Stimulated activated CD4-positive, alpha-beta T cell treated with anti-CD3 and anti-CD28 coated beads, TNF-alpha, amount 100 ng/mL, for 1 hour (primary cell): ENCODE results near the gene THUMPD1.
"Not testable (repeated sequence)": the region's sequence is repeated elsewhere in the genome, so short reads cannot be mapped to it uniquely, and the experiment has no call there.

Experiments used
- DNase-seq, 3 donors: peaks; one replicate each; pipeline ENCODE4 v3.0.0-alpha.2; 2020; ENCODE audit warnings: low read depth in 3 of 3, low spot score in 1 of 3

Gene THUMPD1

DNA sequence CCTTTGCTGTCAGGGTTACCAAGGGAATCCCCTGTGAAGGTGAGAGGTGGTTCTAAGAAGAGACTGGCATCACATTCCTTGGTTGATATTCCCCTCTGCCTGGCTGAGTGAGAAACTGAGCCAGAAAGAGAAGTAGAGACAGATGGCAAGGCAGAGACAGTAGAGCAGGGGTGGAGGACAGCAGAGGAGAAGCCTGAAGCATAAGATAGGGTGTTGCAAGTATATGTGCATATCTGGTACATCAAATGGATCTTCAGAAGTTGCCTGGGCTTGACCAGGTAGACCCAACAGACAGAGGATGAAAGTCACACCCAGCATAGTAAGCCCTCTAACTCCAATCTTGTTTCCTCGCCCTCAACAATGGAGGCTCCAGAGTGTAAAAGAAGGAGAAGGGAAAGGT, 7.9 kb upstream of the THUMPD1 start:
- DNase-seq = no peak

GRCh38 chr16:20747030-20747816, 5.6 kb upstream of the THUMPD1 start:
- DNase-seq = no peak

- no peak for DNase-seq
Measured at GRCh38 chr16:20746461-20746860, 4.8 kb upstream of the THUMPD1 start.

DNA sequence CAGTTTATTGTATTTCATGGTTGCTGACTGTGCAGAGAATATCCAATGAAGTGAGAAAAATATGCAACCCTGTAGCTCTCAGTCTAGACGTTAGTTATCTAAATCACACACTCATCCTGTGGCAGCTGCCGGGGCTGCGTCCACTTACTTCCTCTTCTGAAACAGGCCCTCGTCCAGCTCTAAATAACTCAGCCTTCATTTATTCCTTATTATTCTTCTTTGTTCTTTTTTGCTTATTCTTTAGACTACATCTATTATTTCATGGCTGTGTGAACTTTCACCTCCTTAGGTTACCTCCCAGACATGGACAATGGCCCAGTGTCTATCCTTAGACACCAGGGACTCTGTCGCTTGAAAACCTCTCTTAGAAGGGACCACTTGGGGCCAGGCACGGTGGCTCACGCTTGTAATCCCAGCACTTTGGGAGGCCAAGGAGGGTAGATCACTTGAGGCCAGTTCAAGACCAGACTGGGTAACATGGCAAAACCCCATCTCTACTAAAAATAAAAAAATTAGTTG, 3.4 kb upstream of the THUMPD1 start:
- DNase-seq = no peak

DNA sequence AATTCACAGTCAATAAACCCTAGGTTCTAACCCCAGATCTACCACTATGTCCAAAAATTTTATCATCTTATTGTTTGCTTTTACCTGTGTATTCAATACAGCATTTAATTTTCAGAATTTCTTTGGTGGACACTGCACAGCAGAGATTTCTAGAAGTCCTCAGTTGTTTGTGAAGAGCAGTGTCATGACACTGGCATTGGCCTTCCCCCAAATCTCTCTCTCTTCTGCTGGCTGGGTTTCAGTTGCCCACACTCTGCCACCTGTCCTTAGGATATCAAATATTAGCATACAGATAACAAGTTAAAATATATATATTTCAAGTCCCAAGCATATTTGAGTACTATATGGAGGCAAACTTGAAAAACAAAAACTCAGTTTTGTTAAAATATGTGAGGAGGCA, 2.0 kb upstream of the THUMPD1 start:
- no peak for DNase-seq

DNA sequence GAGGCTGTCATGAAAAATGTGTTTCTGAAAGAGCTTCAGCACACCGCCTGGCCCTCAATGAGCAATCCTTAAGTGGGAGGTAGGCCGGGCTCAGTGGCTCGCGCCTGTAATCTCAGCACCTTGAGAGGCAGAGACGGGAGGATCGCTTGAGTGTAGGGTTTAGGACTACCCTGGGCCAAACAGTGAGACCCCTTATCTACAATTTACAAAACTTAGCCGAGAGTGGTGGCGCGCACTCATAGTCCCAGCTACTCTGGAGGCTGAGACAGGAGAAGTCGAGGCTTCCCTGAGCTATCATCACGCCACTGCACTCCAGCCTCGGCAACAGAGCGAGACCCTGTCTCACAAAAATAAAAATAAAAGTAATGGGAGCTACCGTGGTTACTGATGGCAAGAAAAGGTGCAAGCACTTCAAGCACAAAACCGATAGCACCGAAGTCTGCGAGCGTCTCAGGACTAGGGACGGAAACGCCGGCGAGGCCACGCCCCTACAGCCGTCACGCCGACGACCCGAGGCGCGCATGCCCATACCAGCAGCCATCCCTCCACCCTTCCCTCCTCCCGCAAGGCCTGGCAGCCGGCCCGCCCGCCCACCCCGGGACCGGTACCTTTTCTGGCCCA, 607 bp downstream of the THUMPD1 start:
- DNase-seq = peak; percentile 76 to 86 (median 77)

- DNase-seq = no peak
Measured at GRCh38 chr16:20740007-20740883, 1.4 kb downstream of the THUMPD1 start.

DNA sequence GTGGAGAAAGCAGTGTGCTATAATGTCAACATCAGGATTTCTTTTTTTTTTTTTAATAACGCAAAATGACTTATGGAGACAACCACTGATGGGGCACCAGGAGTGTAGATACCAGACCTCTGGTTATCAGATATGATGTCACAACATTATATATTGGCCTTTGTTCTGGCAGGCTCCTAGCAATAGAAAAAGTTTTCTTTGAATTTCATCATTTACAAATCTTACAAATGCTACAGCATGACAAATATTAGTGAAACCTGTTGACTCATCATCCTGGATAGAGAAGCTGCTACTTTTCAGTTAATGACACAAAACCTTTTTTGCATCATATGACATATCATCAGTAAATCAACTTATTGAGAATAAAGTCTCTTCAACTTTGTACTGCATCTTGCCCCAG, 6.1 kb downstream of the THUMPD1 start:
- no peak for DNase-seq

DNA sequence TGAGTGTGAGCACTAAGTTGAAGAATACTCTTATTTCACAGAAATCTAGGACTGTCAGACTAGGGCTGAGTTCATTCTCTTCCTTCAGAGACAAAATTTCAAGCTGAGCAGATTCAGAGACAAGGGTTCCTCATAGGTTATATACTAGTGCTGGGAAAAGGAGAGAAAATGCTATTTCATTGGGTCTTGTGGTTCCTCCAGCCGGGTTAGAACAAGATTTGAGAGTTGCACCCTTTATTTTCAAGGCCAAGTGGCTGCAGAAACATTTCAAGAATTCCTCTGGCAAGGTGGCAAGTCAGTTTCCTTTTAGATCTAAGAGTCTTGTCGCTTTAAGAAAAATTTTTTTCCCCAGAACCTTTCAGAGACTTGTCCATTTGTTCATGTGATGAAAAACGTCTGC, 6.8 kb downstream of the THUMPD1 start:
- DNase-seq = no peak

DNA sequence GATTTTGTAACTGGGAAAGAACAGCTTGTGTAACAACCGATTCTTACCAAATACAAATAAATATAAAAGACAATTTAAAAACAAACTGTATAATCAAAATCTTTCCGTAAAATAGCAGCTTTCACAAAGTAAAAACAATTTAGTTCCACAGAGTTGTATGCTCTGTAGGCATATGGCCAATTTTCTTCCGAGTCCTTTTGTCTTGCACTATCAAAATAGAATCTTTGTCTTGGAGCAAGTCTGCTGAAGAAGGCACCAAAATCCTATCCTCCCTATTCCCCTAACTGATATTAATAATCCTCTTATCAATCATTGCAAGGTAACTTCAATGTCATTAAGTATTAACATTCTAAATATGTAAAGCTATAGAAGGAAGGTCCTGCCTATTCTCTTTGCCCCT, 7.6 kb downstream of the THUMPD1 start:
- DNase-seq = no peak

DNA sequence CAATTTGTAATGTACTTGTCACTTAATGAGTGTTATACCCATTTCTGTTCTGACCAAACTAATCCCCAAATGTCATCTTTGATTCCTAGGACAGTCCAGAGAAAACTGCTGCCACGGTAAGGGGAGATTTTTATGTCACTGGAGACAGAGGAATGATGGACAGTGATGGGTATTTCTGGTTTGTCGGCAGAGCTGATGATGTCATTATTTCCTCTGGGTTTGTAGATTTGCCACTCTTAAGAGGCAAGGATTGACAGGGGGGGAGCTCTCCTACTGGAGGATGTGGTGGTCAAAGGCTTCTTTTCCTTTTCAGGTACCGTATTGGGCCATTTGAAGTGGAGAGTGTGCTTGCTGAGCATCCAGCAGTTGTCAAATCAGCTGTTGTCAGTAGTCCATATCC, 12.5 kb downstream of the THUMPD1 start:
- no peak for DNase-seq

- DNase-seq = no peak
Measured at GRCh38 chr16:20727181-20727580, 14.4 kb downstream of the THUMPD1 start.

- DNase-seq = no peak
Measured at GRCh38 chr16:20726661-20727060, 15.0 kb downstream of the THUMPD1 start.

DNA sequence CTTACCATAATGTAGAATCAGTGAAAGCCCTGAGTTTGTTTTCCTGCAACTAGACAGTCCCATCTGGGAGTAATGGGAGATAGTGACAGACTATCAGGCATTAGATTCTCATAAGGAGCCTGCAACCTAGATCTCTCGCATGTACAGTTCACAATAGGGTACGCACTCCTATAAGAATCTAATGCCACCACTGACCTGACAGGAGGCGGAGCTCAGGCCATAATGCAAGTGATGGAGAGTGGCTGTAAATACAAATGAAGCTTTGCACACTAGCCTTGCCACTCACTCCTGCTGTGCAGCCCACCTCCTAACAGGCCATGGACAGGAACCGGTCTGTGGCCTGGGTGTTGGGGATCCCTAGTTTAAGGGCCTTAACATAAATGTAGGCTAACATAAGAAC, 21.4 kb downstream of the THUMPD1 start:
- DNase-seq = no peak

DNA sequence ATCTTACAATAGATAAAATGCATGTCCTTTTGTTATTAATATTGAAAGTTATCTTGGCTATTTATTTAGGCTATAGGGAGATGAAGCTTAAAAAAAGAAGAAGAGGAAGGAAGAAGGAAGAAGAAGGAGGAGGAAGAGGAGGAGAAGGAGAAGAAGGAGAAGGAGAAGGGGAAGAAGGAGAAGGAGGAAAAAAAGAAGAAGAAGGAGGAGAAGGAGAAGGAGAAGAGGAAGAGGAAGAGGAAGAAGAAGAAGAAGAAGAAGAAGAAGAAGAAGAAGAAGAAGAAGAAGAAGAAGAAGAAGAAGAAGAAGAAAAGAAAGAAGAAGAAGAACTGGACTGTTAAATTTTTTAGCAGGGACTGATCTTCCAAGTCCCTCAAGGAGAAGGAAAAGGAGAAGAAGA, 23.9 kb downstream of the THUMPD1 start:
- not testable (repeated sequence) for DNase-seq

DNA sequence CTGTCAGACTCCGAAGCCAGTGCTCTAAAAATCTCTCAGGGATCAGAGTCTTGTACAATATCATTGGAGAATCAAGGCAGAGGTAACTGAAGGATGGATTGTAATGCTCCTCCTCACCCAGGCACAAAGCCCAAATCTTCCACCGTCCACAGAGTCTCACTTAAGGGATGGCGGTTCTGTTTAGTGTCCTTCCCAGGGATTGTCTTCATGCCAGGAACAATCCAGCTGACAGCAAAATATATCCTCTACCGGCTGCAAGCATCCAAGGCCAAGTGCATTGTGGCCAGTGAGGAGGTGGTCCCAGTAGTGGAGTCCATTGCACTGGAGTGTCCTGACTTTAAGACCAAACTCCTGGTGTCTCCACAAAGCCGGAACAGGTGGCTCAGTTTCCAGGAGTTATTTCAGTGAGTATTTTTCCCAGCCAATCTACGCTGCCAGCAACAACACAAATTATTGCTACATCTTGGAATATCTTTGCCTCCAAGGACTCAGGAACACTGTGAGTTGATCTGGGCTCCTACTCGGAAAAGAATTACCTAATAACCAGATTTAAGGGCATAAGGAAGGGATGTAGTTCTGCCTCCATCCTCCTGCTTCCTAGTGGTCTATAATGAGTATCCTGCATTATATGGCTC, 30.2 kb downstream of the THUMPD1 start:
- no peak for DNase-seq

DNA sequence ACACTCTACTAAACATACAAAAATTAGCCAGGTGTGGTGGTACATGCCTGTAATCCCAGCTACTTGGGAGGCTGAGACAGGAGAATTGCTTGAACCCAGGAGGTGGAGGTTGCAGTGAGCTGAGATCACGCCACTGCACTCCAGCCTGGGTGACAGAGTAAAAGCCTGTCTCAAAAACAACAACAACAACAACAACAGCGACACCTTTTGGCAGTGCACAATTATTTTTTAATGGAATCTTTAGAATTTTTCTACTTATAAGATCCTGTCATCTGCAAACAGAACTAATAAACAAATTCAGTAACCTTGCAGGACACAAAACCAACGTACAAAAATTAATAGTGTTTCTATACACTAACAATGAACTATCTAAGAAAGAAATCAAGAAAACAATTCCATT, 33.5 kb downstream of the THUMPD1 start:
- DNase-seq = not testable (repeated sequence)

DNA sequence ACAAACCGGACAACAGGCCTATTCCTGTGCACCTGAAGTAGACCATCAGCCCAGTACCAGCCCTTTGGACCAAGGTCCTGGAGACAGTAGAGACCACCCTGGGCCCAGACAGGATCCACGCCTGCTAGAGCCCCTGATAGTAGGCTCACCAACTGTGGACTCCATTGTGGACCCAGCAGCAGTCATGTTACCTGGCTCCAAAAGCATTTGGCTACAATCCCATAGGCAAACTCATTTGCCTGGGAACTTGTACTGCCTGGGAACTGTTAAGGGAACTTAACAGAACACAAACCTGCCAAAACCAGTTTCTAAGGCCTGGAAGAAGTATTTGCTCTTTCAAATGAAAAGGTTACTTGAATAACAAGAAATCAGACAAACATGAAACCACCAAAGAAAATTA, 34.2 kb downstream of the THUMPD1 start:
- DNase-seq = no peak

GRCh38 chr16:20705972-20706371, 35.6 kb downstream of the THUMPD1 start:
- DNase-seq = not testable (repeated sequence)

DNA sequence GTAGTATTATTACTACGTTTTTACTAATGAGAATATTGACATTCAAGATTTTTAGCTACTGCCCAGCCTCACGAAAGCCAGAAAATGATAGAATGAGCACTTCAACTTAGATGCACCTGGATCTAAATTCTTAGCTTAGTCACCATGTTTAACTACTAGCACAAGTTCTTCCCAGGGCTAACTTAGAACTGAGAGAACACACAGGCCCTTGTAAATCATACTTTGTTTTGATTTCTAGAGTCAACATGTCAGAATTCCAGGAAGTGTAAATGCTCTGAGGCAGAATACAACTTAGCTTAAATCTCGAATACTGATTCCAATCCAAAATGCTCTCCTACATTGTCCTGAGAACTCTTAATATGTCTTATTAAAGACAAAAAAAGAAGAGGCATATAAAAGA, 37.3 kb downstream of the THUMPD1 start:
- DNase-seq = no peak

- DNase-seq = not testable (repeated sequence)
Measured at GRCh38 chr16:20701692-20702091, 39.9 kb downstream of the THUMPD1 start.
